CD8-positive, alpha-beta memory T cell (primary cell): ENCODE measurements around the gene STX3. TPM values are rescaled to one million over a fixed set of nuclear protein-coding genes. Genes with fewer than 3 reads are reported as not detected.

Experiments used
- CTCF ChIA-PET: fragments of 350-600 bp; sonication (Branson Sonifier 250); formaldehyde crosslinking; loops from one replicate; lab custom pipeline; 2021; ENCODE audit warnings: antibody characterized with exemption; lab: Charles Lee
- POLR2A ChIA-PET: fragments of 350-600 bp; sonication (Branson Sonifier 250); formaldehyde crosslinking; loops from one replicate; lab custom pipeline; 2021; ENCODE audit warnings: antibody characterized with exemption; lab: Charles Lee
- DNase-seq, 5 donors: peaks; one replicate each; pipeline versions ENCODE4 v3.0.0 to v3.0.0-alpha.2; 2020 to 2022; ENCODE audit warnings: mixed read lengths in 1 of 5
- H3K27ac ChIP-seq: one replicate; pipeline ENCODE4 v1.7.0; 2013; ENCODE audit warnings: low read depth, mild to moderate bottlenecking, low read length, moderate library complexity
- H3K27me3 ChIP-seq: 2 replicates; pipeline ENCODE4 v1.7.0; 2013; ENCODE audit warnings: low read length, mild to moderate bottlenecking; ENCODE audit not compliant: insufficient read depth, poor library complexity, severe bottlenecking
- H3K36me3 ChIP-seq: 2 replicates; pipeline ENCODE4 v1.7.0; 2013; ENCODE audit warnings: mild to moderate bottlenecking, low read length, moderate library complexity; ENCODE audit not compliant: insufficient read depth
- H3K4me1 ChIP-seq: 2 replicates; pipeline ENCODE4 v1.7.0; 2013; ENCODE audit warnings: mild to moderate bottlenecking, low read length, moderate library complexity; ENCODE audit not compliant: insufficient read depth
- H3K4me3 ChIP-seq: 2 replicates; pipeline ENCODE4 v1.7.0; 2013; ENCODE audit warnings: mild to moderate bottlenecking, low read length
- H3K9me3 ChIP-seq: 2 replicates; pipeline ENCODE4 v1.7.0; 2013; ENCODE audit warnings: mild to moderate bottlenecking, low read length
- H3K27ac Mint-ChIP-seq, 8 donors: one replicate each; pipeline ENCODE4 v1.8.0; 2020 to 2021; ENCODE audit warnings: mixed read lengths in 8 of 8, mild to moderate bottlenecking in 6 of 8, inconsistent platforms in 3 of 8, moderate library complexity in 3 of 8
- H3K27me3 Mint-ChIP-seq, 2 donors: one replicate each; pipeline ENCODE4 v1.8.0; 2020 to 2021; ENCODE audit warnings: mixed read lengths in 2 of 2, mild to moderate bottlenecking in 1 of 2, moderate library complexity in 1 of 2
- H3K36me3 Mint-ChIP-seq, 3 donors: one replicate each; pipeline ENCODE4 v1.8.0; 2020 to 2021; ENCODE audit warnings: mixed read lengths in 3 of 3, inconsistent platforms in 1 of 3, mild to moderate bottlenecking in 1 of 3
- H3K4me1 Mint-ChIP-seq, 3 donors: one replicate each; pipeline ENCODE4 v1.8.0; 2020 to 2021; ENCODE audit warnings: mixed read lengths in 3 of 3, inconsistent platforms in 1 of 3, mild to moderate bottlenecking in 1 of 3
- H3K4me3 Mint-ChIP-seq, 7 donors: one replicate each; pipeline ENCODE4 v1.8.0; 2020 to 2021; ENCODE audit warnings: mixed read lengths in 7 of 7, mild to moderate bottlenecking in 6 of 7, moderate library complexity in 4 of 7, inconsistent platforms in 2 of 7
- H3K9me3 Mint-ChIP-seq, 5 donors: one replicate each; pipeline ENCODE4 v1.8.0; 2020 to 2022; ENCODE audit warnings: mixed read lengths in 5 of 5, mild to moderate bottlenecking in 3 of 5, moderate library complexity in 2 of 5, inconsistent platforms in 1 of 5
- polyA plus RNA-seq: library from polyadenylated mRNA; unstranded; fragments of 300-500 nt; fragmentation: Illumina TruSeq; gene quantifications from one replicate; pipeline ENCODE4 v1.2.3, GENCODE V29; 2021
- total RNA-seq, 2 experiments: library from RNA; stranded (reverse); gene quantifications; one replicate each; pipeline ENCODE4 v1.2.3, GENCODE V29; 2021

The STX3 gene
- total and polyA plus RNA-seq, 3 experiments from 2014 or later: 5.5 to 6.8 (median 6.7) TPM

DNA sequence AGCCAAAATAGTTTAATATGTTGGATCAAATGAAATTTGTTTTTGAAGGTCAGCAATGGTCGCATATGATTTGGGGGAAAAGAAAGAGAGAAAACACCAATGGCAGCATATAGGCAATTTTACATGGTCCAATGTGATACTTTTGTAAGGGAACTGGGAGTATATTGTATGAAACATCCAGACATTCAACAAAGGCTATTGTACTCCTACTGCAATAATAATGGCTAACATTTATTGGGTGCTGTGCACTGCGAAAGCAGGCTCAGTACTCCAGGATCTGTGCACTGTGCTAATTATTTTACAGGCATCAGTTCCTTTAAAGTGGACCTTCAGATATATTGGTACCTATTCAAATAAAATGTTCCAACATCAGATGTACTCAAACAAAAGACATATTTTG lies 35.6 kb upstream of the STX3 start:
- Mint-ChIP-seq H3K36me3 (no peaks in the 10 kb centered on the region), H3K27me3 (peaks cover 12 to 69% of the 10 kb centered on the region in 2 donors), H3K4me1 (no peaks in the 10 kb centered on the region), H3K4me3 (no peak overlapping the region), H3K9me3 (no peaks in the 10 kb centered on the region), H3K27ac (no peak overlapping the region)
- POLR2A ChIA-PET: no interaction called here
- Histone ChIP-seq H3K4me1 (no peaks in the 10 kb centered on the region), H3K27ac (no peak overlapping the region), H3K36me3 (no peaks in the 10 kb centered on the region), H3K4me3 (no peak overlapping the region), H3K27me3 (no peaks in the 10 kb centered on the region), H3K9me3 (no peaks in the 10 kb centered on the region)
- CTCF ChIA-PET: no interaction called here
- DNase-seq: no peak

DNA sequence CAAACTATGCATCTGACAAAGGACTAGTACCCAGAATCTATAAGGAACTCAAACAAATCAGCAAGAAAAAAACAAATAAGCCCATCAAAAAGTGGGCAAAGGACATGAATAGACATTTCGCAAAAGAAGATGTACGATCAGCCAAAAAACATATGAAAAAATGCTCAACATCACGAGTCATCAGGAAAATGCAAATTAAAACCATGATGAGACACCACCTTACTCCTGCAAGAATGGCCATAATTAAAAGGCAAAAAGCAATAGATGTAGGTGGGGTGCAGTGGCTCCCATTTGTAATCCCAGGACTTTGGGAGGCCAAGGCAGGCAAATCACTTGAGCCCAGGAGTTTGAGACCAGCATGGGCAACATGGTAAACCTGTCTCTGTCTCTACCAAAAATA lies 31.1 kb upstream of the STX3 start:
- peaks cover 5 to 10% (median 6%) of the 10 kb centered on the region in 3 donors for H3K4me1 Mint-ChIP-seq
- no peak overlapping the region for H3K4me3 Mint-ChIP-seq
- H3K4me1 ChIP-seq: no peaks in the 10 kb centered on the region
- POLR2A ChIA-PET: no interaction called here
- CTCF ChIA-PET: no interaction called here
- no peaks in the 10 kb centered on the region for H3K36me3 ChIP-seq
- H3K36me3 Mint-ChIP-seq: peaks cover 0 to under 1% (median 0%) of the 10 kb centered on the region in 3 donors
- no peak overlapping the region for H3K4me3 ChIP-seq
- no peaks in the 10 kb centered on the region for H3K27me3 ChIP-seq
- no peak overlapping the region for H3K27ac Mint-ChIP-seq
- peaks cover 7 to 40% of the 10 kb centered on the region in 2 donors for H3K27me3 Mint-ChIP-seq
- no peak overlapping the region for H3K27ac ChIP-seq
- no peaks in the 10 kb centered on the region for H3K9me3 Mint-ChIP-seq
- H3K9me3 ChIP-seq: no peaks in the 10 kb centered on the region
- no peak for DNase-seq

DNA sequence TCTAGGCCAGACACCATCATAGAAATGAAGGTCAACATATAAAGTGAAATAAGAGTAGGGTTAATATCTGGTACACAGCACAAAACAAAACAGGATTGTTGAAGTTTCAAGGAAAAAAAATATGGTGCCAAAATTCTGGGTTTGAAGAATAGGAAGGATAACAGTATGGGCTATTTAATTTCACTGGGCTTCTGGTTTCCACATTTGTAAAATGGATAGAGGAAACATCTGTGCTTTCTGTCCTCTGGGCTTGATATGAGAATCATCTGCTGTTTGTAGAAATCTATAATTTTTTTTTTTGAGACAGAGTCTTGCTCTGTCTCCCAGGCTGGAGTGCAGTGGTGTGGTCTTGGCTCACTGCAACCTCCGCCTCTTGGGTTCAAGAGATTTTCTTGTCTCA lies 27.8 kb upstream of the STX3 start:
- ChIA-PET CTCF (no interaction called here), POLR2A (no interaction called here)
- DNase-seq: no peak
- peaks cover 0 to 4% (median 0%) of the 10 kb centered on the region in 3 donors for H3K36me3 Mint-ChIP-seq
- Histone ChIP-seq H3K4me1 (no peaks in the 10 kb centered on the region), H3K36me3 (no peaks in the 10 kb centered on the region), H3K9me3 (no peaks in the 10 kb centered on the region), H3K4me3 (no peak overlapping the region), H3K27me3 (no peaks in the 10 kb centered on the region), H3K27ac (no peak overlapping the region)
- peaks cover 7 to 12% (median 8%) of the 10 kb centered on the region in 3 donors for H3K4me1 Mint-ChIP-seq
- H3K27me3 Mint-ChIP-seq: peaks cover 5 to 20% of the 10 kb centered on the region in 2 donors
- H3K4me3 Mint-ChIP-seq: no peak overlapping the region
- H3K9me3 Mint-ChIP-seq: no peaks in the 10 kb centered on the region
- no peak overlapping the region for H3K27ac Mint-ChIP-seq

DNA sequence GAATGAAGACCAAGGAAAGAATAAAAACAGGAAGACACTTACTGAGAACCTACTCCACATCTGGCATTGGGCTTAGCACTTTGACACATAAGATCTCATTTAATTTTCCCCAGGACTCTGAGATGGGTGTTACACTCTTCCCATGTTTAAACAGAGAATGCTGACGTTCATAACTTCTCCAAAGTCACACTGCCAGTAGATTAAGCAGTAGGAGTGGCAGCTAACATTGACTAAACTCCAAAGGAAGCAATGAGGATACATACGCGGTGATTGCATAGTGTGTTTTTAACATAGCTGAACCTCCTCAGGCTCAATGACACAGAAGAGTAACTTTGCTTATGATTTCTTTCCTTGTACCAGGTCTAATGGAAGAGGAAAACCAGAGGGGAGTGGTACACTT lies 27.0 kb upstream of the STX3 start:
- peaks cover 7 to 12% (median 8%) of the 10 kb centered on the region in 3 donors for H3K4me1 Mint-ChIP-seq
- peaks cover 0 to 4% (median 0%) of the 10 kb centered on the region in 3 donors for H3K36me3 Mint-ChIP-seq
- H3K4me3 ChIP-seq: no peak overlapping the region
- no peaks in the 10 kb centered on the region for H3K9me3 ChIP-seq
- H3K27ac Mint-ChIP-seq: no peak overlapping the region
- H3K27me3 ChIP-seq: no peaks in the 10 kb centered on the region
- no peaks in the 10 kb centered on the region for H3K36me3 ChIP-seq
- H3K27me3 Mint-ChIP-seq: peaks cover 5 to 14% of the 10 kb centered on the region in 2 donors
- no peak for DNase-seq
- ChIA-PET CTCF (no interaction called here), POLR2A (no interaction called here)
- no peak overlapping the region for H3K27ac ChIP-seq
- no peak overlapping the region for H3K4me3 Mint-ChIP-seq
- H3K9me3 Mint-ChIP-seq: no peaks in the 10 kb centered on the region
- H3K4me1 ChIP-seq: no peaks in the 10 kb centered on the region

DNA sequence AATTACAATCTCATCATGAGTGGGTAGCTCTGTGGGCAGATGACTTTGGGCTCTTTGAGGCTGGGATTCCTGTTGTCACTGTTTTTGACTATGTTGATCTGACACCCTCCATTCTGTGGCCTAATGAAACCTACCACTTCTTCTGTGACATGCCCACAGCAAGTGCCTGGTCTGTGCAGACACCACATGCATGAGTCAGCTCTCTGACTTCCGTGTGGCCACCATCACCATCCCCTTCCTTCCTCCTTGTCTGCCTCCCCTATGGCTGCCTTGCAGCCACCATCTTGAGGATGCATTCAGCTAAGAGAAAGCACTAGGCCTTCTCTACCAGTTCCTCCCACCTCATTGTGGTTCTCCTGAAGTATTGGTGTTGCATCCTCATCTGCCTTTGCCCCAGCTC lies 26.3 kb upstream of the STX3 start:
- no peak overlapping the region for H3K27ac ChIP-seq
- CTCF ChIA-PET: no interaction called here

DNA sequence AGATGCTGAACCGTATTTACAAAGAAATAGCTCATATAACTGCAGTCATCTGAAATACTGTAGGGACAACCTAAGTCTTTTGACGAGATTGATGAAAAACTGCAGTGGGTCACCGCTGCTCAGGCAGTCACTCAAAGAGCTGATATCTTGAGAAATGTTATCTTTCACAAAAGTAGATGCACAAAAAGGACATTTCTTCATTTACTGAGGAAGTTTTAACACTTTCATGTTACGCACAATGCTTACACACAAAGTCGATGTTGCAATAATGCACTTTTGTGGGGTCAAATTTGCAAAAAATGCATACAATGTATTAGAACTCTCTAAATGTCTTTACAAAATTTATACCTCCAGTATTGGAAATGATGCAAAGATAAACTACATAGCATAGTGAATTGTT lies 25.3 kb upstream of the STX3 start:
- DNase-seq: no peak
- H3K36me3 Mint-ChIP-seq: peaks cover 0 to 4% (median 0%) of the 10 kb centered on the region in 3 donors
- ChIA-PET CTCF (no interaction called here), POLR2A (no interaction called here)
- H3K4me3 Mint-ChIP-seq: no peak overlapping the region
- H3K4me1 ChIP-seq: no peaks in the 10 kb centered on the region
- no peak overlapping the region for H3K27ac Mint-ChIP-seq
- peaks cover under 1 to 4% of the 10 kb centered on the region in 2 donors for H3K27me3 Mint-ChIP-seq
- no peaks in the 10 kb centered on the region for H3K27me3 ChIP-seq
- H3K9me3 ChIP-seq: no peaks in the 10 kb centered on the region
- no peak overlapping the region for H3K27ac ChIP-seq
- H3K9me3 Mint-ChIP-seq: no peaks in the 10 kb centered on the region
- no peaks in the 10 kb centered on the region for H3K36me3 ChIP-seq
- peaks cover 7 to 12% (median 8%) of the 10 kb centered on the region in 3 donors for H3K4me1 Mint-ChIP-seq
- H3K4me3 ChIP-seq: no peak overlapping the region

More for the DNA sequence above, 26.3 kb upstream of the STX3 start:
- H3K4me3 Mint-ChIP-seq: no peak overlapping the region
- no peaks in the 10 kb centered on the region for H3K9me3 Mint-ChIP-seq
- POLR2A ChIA-PET: no interaction called here
- H3K4me1 Mint-ChIP-seq: peaks cover 7 to 12% (median 8%) of the 10 kb centered on the region in 3 donors
- peaks cover 0 to 4% (median 0%) of the 10 kb centered on the region in 3 donors for H3K36me3 Mint-ChIP-seq
- DNase-seq: no peak
- Histone ChIP-seq H3K36me3 (no peaks in the 10 kb centered on the region), H3K4me3 (no peak overlapping the region), H3K9me3 (no peaks in the 10 kb centered on the region), H3K27me3 (no peaks in the 10 kb centered on the region), H3K4me1 (no peaks in the 10 kb centered on the region)
- peak overlapping the region in 3 of 8 donors; percentile 25 to 91 (median 60) for H3K27ac Mint-ChIP-seq
- peaks cover 5 to 8% of the 10 kb centered on the region in 2 donors for H3K27me3 Mint-ChIP-seq

DNA sequence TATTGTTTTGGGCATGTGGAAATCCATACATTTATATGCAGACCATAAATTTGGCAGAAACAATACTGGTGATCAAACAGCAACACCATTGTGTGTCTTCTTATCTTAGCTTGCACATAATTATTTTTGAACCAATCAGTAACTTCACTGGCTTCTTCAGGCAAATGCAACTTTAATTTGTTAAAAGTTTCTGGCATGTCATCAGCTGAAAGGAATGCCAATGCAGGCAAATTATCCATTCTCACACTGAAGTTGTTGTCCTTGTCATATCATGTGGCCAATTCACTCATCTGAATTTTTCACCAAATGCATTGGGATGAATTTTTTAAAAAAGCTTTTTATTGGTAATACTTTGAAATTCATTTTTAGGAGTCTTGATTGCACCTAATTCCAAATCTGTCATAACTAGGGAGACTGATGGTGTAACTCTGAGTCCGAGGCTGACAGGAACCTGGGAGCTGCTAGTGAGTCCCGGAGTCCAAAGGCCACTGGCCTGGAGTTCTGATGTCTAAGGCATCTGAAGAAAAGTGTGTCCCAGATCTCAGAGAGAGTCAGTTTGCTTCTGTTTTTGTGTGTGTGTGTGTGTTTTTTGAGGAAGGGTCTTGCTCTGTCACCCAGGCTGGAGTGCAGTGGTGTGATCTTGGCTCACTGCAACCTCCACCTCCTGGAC lies 24.1 kb upstream of the STX3 start:
- no peaks in the 10 kb centered on the region for H3K27me3 ChIP-seq
- no peak overlapping the region for H3K27ac ChIP-seq
- H3K9me3 ChIP-seq: no peaks in the 10 kb centered on the region
- H3K4me1 Mint-ChIP-seq: peaks cover 7 to 12% (median 8%) of the 10 kb centered on the region in 3 donors
- DNase-seq: no peak
- CTCF ChIA-PET: no interaction called here
- H3K4me1 ChIP-seq: no peaks in the 10 kb centered on the region
- peaks cover 0 to 4% (median 0%) of the 10 kb centered on the region in 3 donors for H3K36me3 Mint-ChIP-seq
- H3K36me3 ChIP-seq: no peaks in the 10 kb centered on the region
- H3K4me3 ChIP-seq: no peak overlapping the region
- POLR2A ChIA-PET: no interaction called here
- no peaks in the 10 kb centered on the region for H3K9me3 Mint-ChIP-seq
- peaks cover 3 to 4% of the 10 kb centered on the region in 2 donors for H3K27me3 Mint-ChIP-seq
- H3K4me3 Mint-ChIP-seq: no peak overlapping the region
- no peak overlapping the region for H3K27ac Mint-ChIP-seq

DNA sequence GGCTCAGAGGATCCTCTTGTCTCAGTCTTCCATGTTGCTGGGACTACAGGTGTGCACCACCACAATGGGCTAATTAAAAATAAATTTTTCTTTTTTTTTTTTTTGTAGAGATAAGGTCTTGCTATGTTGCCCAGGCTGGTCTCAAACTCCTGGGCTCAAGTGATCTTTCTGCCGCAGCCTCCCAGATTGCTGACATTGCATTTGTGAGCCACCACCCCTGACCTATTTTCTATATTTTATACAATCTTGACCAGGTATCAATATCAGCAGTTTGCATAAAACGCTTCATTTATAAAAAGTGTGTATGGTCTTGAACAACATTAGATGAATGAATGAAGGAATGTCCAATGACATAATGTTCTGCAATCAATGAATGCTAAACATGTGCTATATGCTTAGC lies 9.1 kb upstream of the STX3 start:
- POLR2A ChIA-PET: no interaction called here
- H3K27me3 Mint-ChIP-seq: peaks cover 24 to 53% of the 10 kb centered on the region in 2 donors
- H3K27ac Mint-ChIP-seq: no peak overlapping the region
- no peak overlapping the region for H3K4me3 Mint-ChIP-seq
- Histone ChIP-seq H3K36me3 (no peaks in the 10 kb centered on the region), H3K4me3 (no peak overlapping the region), H3K4me1 (no peaks in the 10 kb centered on the region), H3K9me3 (no peaks in the 10 kb centered on the region), H3K27me3 (no peaks in the 10 kb centered on the region), H3K27ac (no peak overlapping the region)
- H3K36me3 Mint-ChIP-seq: no peaks in the 10 kb centered on the region
- CTCF ChIA-PET: interaction anchor here (1.6 kb wide), 1 partner anchor 62 kb away, joined by 3 read pairs; no protein-coding TSS in a partner anchor
- DNase-seq: no peak
- H3K9me3 Mint-ChIP-seq: no peaks in the 10 kb centered on the region
- no peaks in the 10 kb centered on the region for H3K4me1 Mint-ChIP-seq
